OCI-LY7 (cell line): ENCODE data around the gene PDCD1LG2.

Source experiments
- CTCF ChIP-seq: fragments of 200-600 bp; sonication (generic); conservative IDR thresholded peaks from 2 replicates; pipeline ENCODE4 v1.5.1; 2014; ENCODE audit warnings: mild to moderate bottlenecking, antibody characterized with exemption, low read length, moderate library complexity, mixed read lengths
- EZH2phosphoT487 ChIP-seq: fragments of 200-600 bp; sonication (generic); IDR thresholded peaks from 2 replicates; pipeline ENCODE4 v1.6.1; 2018; ENCODE audit warnings: low read depth, borderline replicate concordance, mild to moderate bottlenecking, mixed run types, antibody characterized with exemption, low read length, moderate library complexity, mixed read lengths

- TF ChIP-seq CTCF (no peak), EZH2phosphoT487 (no peak)
These were observed 21.0 kb downstream of the PDCD1LG2 start for GRCh38 chr9:5531101-5531882.
